GM12874 (cell line): ENCODE data around the gene LEMD1.
A peak's percentile ranks its signal among the peaks of the same experiment; 100 is the strongest.

Source experiments
- TF ChIP-seq, protein P1 (sequence below): IDR thresholded peaks from 2 replicates; pipeline ENCODE4 v1.5.1; 2011; ENCODE audit warnings: low read depth, mild to moderate bottlenecking, control low read depth, low read length, moderate library complexity; ENCODE audit not compliant: insufficient read depth

Gene LEMD1

GRCh38 chr1:205417870-205418635 lies 3.8 kb downstream of the LEMD1 start:
- TF ChIP-seq, protein P1, sequence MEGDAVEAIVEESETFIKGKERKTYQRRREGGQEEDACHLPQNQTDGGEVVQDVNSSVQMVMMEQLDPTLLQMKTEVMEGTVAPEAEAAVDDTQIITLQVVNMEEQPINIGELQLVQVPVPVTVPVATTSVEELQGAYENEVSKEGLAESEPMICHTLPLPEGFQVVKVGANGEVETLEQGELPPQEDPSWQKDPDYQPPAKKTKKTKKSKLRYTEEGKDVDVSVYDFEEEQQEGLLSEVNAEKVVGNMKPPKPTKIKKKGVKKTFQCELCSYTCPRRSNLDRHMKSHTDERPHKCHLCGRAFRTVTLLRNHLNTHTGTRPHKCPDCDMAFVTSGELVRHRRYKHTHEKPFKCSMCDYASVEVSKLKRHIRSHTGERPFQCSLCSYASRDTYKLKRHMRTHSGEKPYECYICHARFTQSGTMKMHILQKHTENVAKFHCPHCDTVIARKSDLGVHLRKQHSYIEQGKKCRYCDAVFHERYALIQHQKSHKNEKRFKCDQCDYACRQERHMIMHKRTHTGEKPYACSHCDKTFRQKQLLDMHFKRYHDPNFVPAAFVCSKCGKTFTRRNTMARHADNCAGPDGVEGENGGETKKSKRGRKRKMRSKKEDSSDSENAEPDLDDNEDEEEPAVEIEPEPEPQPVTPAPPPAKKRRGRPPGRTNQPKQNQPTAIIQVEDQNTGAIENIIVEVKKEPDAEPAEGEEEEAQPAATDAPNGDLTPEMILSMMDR = no peak

- TF ChIP-seq, protein P1 = no peak
Observed at GRCh38 chr1:205416322-205416721, 5.5 kb downstream of the LEMD1 start.

- TF ChIP-seq, protein P1 = no peak
Observed at GRCh38 chr1:205410581-205411298, 11.1 kb downstream of the LEMD1 start.

- TF ChIP-seq, protein P1 = no peak
Observed at GRCh38 chr1:205407970-205408369, 13.9 kb downstream of the LEMD1 start.

DNA sequence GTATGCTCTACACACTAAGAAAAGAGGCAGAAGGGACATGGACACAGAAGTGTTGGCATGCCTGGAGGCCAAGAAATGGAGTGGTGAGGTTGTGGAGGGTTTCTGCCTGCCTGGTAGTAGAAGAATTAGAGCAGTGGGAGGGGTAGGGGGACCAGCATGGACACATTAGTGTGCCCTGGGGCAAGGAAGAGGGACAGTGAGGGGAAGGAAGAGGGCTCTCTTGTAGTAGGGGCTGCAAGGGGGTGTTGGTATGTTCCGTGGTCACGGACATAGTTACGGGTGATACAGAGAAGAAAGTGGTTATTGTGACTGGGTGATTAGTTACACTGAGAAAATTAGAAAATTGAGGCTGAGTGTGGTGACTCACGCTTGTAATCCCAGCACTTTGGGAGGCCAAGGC lies 23.3 kb downstream of the LEMD1 start:
- TF ChIP-seq, protein P1 = no peak

- TF ChIP-seq, protein P1 = peak; percentile 54; the same call in 1 of the 2 replicates
Observed at GRCh38 chr1:205396967-205397616, 24.8 kb downstream of the LEMD1 start.

DNA sequence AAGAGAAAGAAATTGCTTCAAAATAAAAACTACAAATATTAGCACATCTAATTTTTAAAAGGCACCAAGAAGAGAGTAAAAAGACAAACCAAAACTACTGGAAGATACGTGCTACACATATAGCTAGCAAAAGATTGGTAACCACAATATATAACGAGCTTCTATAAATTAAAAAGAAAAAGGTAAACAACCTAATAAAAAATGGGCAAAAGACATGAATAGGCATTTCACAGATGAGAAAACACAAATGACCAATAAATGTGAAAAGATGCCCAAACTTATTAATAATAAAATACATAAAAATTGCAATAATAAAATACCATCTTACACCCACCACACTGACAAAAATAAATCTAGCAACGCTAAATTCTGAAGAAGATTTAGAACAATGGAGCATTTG lies 26.2 kb downstream of the LEMD1 start:
- TF ChIP-seq, protein P1 = no peak
